GM19099 (cell line): ENCODE data around the gene ZNF688.

ENCODE experiments used
- POLR2A ChIP-seq: IDR thresholded peaks from 3 replicates; pipeline ENCODE4 v1.6.1; 2011; ENCODE audit warnings: low read depth; ENCODE audit not compliant: insufficient read length; ENCODE audit errors: extremely low read depth

ZNF688 gene

DNA sequence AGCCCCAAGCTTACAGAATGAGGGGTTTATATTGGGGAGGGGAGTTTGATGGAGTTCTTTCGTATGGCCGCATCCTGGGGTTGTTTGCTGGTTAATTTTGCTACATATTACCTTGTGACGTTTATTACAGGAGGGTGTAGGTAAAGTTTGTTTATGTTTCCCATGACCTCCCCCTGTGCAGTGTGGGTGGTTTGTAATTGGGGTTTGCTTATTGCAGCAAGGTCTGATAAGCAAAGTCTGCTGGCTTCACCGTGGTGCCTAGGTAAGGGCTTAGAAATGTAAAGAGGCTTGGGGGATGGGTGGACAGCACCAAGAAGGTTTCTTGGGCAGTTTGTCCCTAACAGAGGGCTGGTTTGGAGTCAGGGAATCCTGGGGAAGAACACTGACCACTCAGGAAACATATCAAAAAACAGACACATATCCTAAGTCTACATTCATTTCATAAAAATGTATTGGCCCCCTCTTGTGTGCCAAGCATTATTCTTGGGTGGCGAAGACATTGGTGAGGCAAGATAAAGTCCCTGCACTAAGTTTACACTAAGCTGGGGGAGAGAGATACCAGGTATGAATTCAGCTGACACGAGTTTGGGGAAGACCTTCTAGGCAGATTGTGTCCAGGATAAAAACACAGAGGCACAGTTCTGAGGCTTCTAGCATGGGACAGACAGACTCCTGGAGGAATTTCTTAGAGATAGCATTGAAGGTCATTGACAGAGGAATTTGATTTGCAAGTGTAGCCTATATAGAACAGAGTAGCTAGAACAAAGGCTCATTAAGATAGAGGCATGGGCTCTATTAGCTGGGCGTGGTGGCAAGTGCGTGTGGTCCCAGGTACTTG, 22.9 kb downstream of the ZNF688 start:
- TF ChIP-seq POLR2A = no peak

DNA sequence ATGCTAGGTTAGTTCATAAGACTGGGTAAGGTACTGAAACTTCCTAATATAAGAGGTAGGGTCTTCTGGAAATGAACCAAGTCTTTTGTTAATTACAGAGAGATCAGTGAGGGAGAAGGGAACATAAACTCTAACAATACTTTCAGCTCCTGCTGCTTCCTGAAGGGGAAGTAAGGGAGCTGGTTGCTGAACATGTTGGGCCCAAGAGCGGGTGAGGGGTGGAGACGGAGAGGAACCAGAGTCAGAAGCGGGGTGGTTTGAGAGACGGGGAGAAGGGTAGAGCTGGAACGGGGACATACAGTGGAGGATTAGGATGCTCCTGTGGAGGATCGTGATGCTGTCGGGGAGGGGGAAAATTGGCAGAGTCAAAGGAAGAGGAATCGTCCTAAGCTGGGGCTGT, 25.4 kb downstream of the ZNF688 start:
- TF ChIP-seq POLR2A = no peak

DNA sequence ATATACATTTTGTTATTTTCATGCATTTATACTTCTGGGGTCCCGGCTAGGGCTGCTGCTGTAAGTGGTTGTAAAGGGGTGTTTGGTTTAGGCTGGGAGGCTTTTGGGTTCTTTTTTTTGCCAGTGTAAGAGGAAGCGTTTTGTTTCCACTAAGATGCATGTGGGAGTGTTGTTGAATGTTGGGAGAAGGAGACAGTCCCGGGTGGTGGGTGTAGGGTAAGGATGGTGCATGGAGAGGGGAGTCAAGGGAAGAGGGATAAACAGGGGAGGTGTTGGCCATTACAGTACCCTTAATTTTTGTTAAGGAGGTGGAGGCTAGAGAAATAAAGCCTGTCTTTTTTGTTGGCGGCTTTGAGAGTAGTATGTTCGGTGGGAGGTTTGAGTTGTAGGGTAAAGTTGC, 28.4 kb downstream of the ZNF688 start:
- TF ChIP-seq POLR2A = no peak

DNA sequence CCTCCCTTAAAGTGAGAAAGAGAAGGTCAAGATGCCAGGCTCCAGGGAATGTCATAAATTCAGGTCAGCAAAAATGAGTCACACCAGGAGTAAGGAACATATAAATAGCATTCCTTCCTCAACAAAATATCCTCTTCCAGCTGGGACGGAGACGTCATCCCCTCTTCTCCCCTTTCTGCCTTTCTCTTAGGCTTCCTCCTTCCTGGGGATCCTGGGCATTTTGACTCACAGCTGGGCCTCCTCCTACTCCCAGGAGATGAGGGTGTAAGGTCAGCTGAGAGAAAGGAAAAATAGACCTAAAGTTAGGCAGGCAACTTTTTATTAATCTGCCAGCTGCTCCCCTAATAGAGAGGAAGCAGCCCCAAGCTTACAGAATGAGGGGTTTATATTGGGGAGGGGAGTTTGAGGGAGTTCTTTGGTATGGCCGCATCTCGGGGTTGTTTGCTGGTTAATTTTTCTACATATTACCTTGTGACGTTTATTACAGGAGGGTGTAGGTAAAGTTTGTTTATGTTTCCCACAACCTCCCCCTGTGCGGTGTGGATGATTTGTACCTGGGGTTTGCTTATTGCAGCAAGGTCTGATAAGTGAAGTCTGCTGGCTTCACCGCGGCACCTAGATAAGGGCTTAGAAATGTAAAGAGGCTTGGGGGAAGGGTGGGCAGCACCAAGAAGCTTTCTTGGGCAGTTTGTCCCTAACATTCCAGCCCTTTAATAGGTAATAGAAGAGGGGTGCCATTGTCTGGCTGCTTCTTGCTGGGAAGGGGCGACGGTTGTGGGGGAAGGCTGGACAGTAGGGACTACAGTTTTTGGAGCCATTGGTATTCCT, 29.8 kb downstream of the ZNF688 start:
- no peak for TF ChIP-seq POLR2A

DNA sequence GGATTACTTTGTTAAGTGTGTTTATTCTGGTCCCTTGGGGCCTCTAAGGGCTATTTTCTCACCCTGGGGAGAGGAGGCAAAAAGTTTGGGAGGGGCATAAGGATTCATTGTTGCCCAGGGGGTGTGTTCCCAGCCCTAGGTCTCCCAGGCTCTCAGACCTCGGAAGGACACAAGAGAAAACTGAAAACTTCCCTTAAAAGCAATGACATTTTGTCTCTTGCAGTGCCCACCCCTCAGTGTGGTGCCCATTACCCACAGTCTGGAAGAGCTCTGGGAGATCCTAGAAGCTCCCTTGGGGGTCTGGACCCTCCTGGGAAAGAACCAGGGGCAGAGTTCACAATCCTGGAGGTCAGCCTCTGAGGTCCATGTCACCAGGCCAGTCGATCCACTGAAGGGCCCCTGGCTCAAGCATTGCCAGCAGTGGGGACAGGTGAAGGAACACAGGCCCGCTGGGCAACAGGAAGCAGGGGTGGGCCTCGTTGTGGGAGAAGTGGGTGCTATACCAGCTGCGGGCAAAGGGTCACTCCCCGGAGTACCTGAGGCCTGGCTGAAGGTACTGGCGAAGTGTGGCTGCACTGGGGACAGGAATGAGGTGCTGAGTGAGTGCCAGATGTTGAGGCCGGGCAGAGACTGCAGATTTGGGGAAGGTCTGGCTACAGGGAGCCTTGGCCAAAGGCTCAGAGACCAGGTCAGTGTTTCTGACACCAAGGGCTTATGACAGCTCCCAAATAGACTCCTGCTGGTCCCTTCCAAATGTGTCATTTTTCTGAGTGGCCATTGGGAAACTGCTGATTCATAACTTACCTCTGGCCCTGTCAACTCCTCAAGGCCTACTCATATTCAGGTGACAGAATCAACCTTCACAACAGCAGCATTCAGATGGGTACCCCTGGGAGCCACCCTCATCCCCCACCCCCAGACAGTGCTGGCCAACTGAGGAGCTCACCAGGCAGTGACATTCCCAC, 32.2 kb downstream of the ZNF688 start:
- TF ChIP-seq POLR2A = no peak

DNA sequence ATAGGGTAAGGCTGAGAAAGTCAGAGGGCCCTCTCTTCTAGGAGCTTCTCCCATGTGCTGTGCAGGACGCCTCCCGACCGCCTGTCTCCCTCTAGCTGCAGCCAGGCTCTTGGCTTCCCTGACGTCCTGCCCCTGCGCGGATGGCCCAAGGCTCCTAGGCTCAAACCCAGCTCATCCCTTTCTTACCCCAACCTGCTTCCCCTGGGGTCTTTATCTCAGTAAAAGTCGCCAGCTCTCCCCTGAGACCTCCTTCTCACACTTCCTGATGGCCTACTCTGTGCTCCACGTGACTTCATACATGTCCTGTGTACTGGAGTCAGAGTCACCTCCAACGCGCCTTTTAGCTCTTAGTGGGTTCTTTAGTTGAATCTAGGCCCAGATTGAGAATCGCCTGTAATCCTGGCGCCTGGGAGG, 35.7 kb downstream of the ZNF688 start:
- TF ChIP-seq POLR2A = peak; percentile 62

DNA sequence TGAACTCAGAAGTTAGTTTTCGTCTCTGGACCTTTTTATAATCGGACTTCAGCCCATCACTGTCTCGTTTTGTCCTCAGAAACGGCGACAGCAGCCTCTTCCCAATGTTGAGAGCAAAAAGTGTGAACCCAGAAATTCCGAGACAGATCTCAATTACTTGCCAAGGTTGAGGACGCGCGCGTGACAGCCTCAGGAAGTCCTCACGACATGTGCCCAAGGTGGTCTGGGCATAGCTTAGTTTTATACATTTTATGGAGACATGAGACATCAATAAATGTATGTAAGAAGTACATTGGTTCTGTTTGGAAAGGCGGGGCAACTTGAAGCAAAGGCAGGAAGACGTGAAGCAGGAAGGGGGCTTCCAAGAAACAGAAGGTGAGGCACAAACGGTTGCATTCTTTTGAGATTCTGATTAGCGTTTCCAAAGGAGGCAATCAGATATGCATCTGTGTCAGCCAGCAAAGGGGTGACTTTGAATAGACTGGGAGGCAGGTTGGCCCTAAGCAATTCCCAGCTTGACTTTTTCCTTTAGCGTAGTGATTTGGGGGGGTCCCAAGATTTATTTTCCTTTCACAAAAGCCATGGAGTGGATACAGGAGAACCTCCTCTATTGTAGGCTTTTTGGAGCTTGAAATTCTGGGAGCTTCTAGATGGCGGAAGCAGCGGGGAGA, 36.3 kb downstream of the ZNF688 start:
- TF ChIP-seq POLR2A = no peak

DNA sequence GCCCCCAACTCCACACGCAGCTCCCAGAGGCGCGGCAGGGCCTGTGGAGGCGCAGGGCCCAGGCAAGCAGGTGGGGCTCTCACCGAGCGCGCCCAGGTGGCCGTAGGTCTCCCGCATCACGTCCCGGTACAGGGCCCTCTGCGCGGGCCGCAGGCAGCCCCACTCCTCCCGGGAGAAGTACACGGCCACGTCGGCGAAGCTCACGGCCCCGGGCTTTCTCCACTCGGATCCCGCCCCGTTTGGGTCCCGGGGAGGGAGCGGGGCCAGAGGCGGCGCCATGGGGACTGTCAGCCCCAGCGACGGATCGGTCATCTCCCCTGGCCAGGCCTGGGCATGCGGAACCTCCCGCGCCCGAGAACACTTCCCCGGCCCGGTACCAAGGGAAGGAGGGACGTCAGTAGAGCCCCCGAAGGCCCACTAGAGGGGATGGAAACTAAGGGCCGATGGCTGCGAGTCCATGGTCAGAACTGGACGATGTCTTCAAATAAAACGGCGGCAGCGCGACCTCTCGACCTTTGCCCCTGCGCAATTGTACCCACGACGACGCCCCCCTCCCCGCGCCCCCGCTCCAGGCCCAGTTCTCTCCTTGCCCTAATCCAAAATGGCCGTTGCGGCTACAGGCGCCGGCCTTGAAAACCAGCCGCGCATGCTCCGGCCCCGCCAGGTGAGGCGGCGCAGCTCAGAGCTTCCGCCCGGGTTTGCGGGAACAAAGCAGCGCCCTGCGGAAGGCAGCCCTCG, 37.0 kb downstream of the ZNF688 start, which contains the start of gene ZNF747:
Gene ZNF747, minus strand, starts transcription at position 491 of the 738 bp plus-strand sequence. Its CDS starts 179 bp downstream, at position 312.
- TF ChIP-seq POLR2A = peak; percentile 74

DNA sequence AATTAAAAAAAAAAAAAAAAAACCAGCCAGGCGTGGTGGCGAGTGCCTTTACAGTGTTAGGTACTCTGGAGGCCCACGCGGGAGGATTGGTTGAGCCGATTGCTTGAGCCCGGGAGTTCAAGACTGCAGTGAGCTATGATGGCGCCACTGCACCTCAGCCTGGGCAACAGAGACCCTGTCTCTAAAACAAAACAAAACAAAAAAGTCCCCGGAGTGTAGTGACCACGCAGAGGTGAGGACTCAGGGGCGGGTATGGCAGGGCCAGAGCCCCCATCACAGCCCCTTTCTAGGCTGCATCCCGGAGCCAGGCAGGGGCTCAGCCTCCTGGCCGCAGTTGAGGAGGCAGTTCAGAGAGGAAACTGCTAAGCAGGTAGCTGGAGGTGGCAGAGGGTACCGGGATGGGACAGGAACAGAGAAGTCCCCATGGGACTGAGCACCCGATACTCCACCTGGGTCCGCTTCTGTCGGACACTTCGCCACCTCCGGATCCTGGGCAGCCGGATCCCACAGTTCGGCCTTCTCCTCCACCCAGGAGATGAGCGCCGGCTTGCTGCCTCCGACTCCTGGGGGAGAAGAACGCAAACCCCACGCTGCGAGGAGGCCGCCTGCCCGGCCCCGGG, 37.7 kb downstream of the ZNF688 start:
- no peak for TF ChIP-seq POLR2A

DNA sequence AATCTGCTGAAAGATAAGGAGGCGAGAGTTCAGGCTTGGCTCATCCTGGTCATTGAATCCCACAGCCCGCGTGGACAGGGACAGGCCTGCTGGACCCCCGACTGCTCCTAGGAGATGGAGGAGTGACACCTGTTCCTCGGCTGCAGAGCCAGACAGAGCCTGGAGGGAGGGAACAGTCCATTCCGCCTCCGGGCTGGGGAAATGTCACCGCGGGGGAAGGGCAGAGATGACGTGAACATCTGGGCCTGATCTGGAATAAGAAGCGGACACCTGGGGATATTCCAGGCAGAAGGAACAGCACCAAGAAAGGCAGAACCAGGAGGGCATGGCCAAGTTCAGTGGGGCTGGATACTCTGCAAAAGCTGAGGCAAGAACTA, 38.4 kb downstream of the ZNF688 start:
- TF ChIP-seq POLR2A = no peak

DNA sequence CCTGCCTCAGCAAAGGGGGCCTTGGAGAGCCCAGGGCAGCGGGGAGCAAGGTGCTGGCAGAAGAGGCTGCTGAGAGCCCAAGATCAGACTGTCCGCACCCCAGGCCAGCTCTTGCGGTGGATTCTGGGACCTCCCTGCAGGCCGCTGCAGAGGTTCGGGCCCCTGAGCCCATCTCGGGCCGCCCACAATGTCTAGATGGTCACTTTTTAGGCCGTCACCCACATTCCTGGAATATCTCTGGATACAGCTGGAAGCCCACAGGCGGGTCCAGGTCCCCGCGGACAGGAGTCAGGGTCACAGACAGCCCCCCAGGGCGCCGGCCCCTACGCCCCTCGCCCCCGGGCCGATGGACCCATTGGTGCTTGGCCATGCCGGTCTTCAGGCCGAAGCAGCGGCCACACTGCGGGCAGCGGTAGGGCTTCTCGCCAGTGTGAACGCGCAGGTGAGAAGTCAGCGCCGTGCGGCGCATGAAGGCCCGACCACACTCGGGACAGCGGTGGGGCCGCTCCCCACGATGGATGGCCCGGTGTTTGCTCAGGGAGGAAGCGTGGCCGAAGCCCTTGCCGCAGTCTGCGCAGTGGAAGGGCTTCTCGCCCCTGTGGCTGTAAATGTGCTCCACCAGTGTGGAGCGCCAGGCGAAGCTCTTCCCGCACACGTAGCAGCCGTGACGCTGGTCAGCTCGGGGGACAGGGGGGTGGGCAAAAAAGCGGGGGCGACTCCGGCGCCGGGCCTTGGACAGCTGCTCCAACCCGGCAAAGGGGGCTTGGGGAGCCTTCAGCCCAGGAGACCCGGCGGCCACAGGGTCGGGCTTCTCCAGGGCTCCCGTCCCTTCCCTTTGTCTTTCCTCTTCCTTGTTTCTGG, 39.0 kb downstream of the ZNF688 start:
- no peak for TF ChIP-seq POLR2A
